Measurements from ENCODE around the gene ARL5C. TPM values are rescaled to one million over a fixed set of nuclear protein-coding genes. Genes with fewer than 3 reads are reported as not detected.

The ARL5C gene
- total RNA-seq, 1 donor from 2014 or later, result not detected

DNA sequence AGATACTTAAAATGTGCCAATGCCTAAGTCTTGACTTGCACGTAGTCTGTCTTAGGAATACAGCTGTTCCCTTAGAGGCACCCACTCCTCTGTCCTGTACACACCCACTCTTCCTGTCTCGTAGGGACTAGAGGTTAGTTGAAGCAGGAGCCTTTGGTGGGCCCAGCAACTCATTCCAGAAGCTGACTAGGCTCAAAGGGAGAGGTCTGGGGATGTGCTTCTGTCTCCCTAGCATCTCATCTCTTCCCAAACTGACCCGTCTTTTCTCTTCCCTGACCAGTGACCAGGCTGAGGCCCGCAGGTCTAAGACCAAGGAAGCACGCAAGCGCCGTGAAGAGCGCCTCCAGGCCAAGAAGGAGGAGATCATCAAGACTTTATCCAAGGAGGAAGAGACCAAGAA lies 38.3 kb upstream of the ARL5C start:
- peaks cover 30% of the 10 kb centered on the region for H3K79me2 ChIP-seq (ENCODE audit: insufficient read depth, low read length)
- no peak overlapping the region for H2AFZ ChIP-seq (ENCODE audit: low read depth, low read length)
- Mint-ChIP-seq H3K36me3 (ENCODE audit: low read depth, unreplicated experiment) (peaks cover 31% of the 10 kb centered on the region), H3K4me3 (ENCODE audit: unreplicated experiment) (no peak overlapping the region), H3K9me3 (ENCODE audit: unreplicated experiment) (no peaks in the 10 kb centered on the region), H3K27me3 (ENCODE audit: low read depth, unreplicated experiment) (no peaks in the 10 kb centered on the region), H3K4me1 (ENCODE audit: low read depth, unreplicated experiment) (peaks cover 29% of the 10 kb centered on the region), H3K27ac (ENCODE audit: unreplicated experiment) (no peak overlapping the region)
- no peaks in the 10 kb centered on the region for H3K9me3 ChIP-seq (ENCODE audit: insufficient read depth, low read depth, low read length)
- no peak overlapping the region for H3K4me2 ChIP-seq (ENCODE audit: low read length)
- no peak for FAIRE-seq
- H3K4me1 ChIP-seq (ENCODE audit: insufficient read depth, low read length), result peaks cover 26% of the 10 kb centered on the region
- H3K9ac ChIP-seq (ENCODE audit: low read length), result no peak overlapping the region
- peaks cover 33% of the 10 kb centered on the region for H3K36me3 ChIP-seq (ENCODE audit: insufficient read depth, low read length)
- TF ChIP-seq, protein P1, sequence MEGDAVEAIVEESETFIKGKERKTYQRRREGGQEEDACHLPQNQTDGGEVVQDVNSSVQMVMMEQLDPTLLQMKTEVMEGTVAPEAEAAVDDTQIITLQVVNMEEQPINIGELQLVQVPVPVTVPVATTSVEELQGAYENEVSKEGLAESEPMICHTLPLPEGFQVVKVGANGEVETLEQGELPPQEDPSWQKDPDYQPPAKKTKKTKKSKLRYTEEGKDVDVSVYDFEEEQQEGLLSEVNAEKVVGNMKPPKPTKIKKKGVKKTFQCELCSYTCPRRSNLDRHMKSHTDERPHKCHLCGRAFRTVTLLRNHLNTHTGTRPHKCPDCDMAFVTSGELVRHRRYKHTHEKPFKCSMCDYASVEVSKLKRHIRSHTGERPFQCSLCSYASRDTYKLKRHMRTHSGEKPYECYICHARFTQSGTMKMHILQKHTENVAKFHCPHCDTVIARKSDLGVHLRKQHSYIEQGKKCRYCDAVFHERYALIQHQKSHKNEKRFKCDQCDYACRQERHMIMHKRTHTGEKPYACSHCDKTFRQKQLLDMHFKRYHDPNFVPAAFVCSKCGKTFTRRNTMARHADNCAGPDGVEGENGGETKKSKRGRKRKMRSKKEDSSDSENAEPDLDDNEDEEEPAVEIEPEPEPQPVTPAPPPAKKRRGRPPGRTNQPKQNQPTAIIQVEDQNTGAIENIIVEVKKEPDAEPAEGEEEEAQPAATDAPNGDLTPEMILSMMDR (IDR thresholded peaks at IDR 0.05; ENCODE audit: insufficient read depth, low read depth, low read length), result no peak
- no peak for TF ChIP-seq EZH2 (IDR thresholded peaks at IDR 0.05; ENCODE audit: insufficient read depth, low read length)
- DNase-seq (ENCODE audit: low read depth), result no peak
- no peak overlapping the region for H3K27ac ChIP-seq (ENCODE audit: low read depth, low read length)
- peaks cover 51% of the 10 kb centered on the region for H4K20me1 ChIP-seq (ENCODE audit: insufficient read depth, low read length)
- H3K27me3 ChIP-seq (ENCODE audit: insufficient read depth, low read length), result no peaks in the 10 kb centered on the region
- H3K4me3 ChIP-seq (ENCODE audit: insufficient read depth, low read depth, low read length), result no peak overlapping the region

DNA sequence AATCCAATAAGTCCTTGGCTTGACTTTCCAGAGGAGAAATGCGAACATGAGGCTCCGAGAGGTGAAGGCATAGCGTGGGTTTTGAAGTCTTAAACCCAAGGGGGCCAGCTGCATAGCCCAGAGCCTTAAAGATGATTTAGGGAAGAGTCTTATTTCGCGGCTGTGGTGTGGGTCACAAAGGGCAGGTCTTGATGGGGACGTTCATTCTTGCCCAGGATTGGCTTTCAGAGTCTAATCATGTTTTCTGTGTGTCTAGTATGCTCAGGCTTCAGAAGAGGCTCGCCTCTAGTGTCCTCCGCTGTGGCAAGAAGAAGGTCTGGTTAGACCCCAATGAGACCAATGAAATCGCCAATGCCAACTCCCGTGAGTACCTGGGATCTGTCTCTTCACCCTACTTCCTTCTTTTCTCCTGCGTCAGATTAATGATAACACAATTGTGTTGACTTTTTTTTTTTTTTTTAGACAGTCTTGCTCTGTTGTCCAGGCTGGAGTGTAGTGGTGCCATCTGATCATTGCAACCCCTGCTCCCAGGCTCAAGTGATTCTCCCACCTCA lies 35.1 kb upstream of the ARL5C start:
- Histone ChIP-seq H3K4me3 (ENCODE audit: insufficient read depth, low read depth, low read length) (peak overlapping the region; percentile 90), H4K20me1 (ENCODE audit: insufficient read depth, low read length) (peaks cover 52% of the 10 kb centered on the region), H3K36me3 (ENCODE audit: insufficient read depth, low read length) (peaks cover 33% of the 10 kb centered on the region), H3K79me2 (ENCODE audit: insufficient read depth, low read length) (peaks cover 39% of the 10 kb centered on the region), H3K4me2 (ENCODE audit: low read length) (peak overlapping the region; percentile 99), H3K9ac (ENCODE audit: low read length) (peak overlapping the region; percentile 94), H3K27ac (ENCODE audit: low read depth, low read length) (peak overlapping the region; percentile 100), H3K27me3 (ENCODE audit: insufficient read depth, low read length) (no peaks in the 10 kb centered on the region), H2AFZ (ENCODE audit: low read depth, low read length) (no peak overlapping the region), H3K9me3 (ENCODE audit: insufficient read depth, low read depth, low read length) (no peaks in the 10 kb centered on the region), H3K4me1 (ENCODE audit: insufficient read depth, low read length) (peaks cover 31% of the 10 kb centered on the region)
- peaks cover 28% of the 10 kb centered on the region for H3K4me1 Mint-ChIP-seq (ENCODE audit: low read depth, unreplicated experiment)
- no peak for DNase-seq (ENCODE audit: low read depth)
- no peaks in the 10 kb centered on the region for H3K9me3 Mint-ChIP-seq (ENCODE audit: unreplicated experiment)
- H3K27me3 Mint-ChIP-seq (ENCODE audit: low read depth, unreplicated experiment), result no peaks in the 10 kb centered on the region
- H3K36me3 Mint-ChIP-seq (ENCODE audit: low read depth, unreplicated experiment), result peaks cover 31% of the 10 kb centered on the region
- peak overlapping the region; percentile 98 for H3K4me3 Mint-ChIP-seq (ENCODE audit: unreplicated experiment)
- no peak for TF ChIP-seq EZH2 (IDR thresholded peaks at IDR 0.05; ENCODE audit: insufficient read depth, low read length)
- TF ChIP-seq, protein P1 (IDR thresholded peaks at IDR 0.05; ENCODE audit: insufficient read depth, low read depth, low read length), result no peak
- no peak for FAIRE-seq
- H3K27ac Mint-ChIP-seq (ENCODE audit: unreplicated experiment), result peak overlapping the region; percentile 100
